ENCODE data around the gene EVI5.
"Not testable (repeated sequence)": the region's sequence is repeated elsewhere in the genome, so short reads cannot be mapped to it uniquely, and the experiment has no call there.

EVI5 gene

GRCh38 chr1:92747735-92748134 lies 37.2 kb downstream of the EVI5 start:
- no peak for ATAC-seq

- ATAC-seq: not testable (repeated sequence)
These were observed 38.7 kb downstream of the EVI5 start for GRCh38 chr1:92746255-92746654.

GRCh38 chr1:92743221-92743620 lies 41.7 kb downstream of the EVI5 start:
- no peak for ATAC-seq

- no peak for ATAC-seq
These were observed 45.0 kb downstream of the EVI5 start for GRCh38 chr1:92739669-92740524.

- ATAC-seq: no peak
These were observed 48.5 kb downstream of the EVI5 start for GRCh38 chr1:92736395-92736794.

GRCh38 chr1:92730476-92730875 lies 54.4 kb downstream of the EVI5 start:
- no peak for ATAC-seq

- ATAC-seq: no peak
These were observed 56.2 kb downstream of the EVI5 start for GRCh38 chr1:92728697-92729096.

- ATAC-seq: not testable (repeated sequence)
These were observed 61.2 kb downstream of the EVI5 start for GRCh38 chr1:92723713-92724112.

- no peak for ATAC-seq
These were observed 63.0 kb downstream of the EVI5 start for GRCh38 chr1:92721886-92722285.

GRCh38 chr1:92721157-92721556 lies 63.8 kb downstream of the EVI5 start:
- not testable (repeated sequence) for ATAC-seq

- ATAC-seq: not testable (repeated sequence)
These were observed 69.4 kb downstream of the EVI5 start for GRCh38 chr1:92715476-92715951.

- ATAC-seq: no peak
These were observed 71.0 kb downstream of the EVI5 start for GRCh38 chr1:92713939-92714338.

GRCh38 chr1:92711473-92712165 lies 73.3 kb downstream of the EVI5 start:
- no peak for ATAC-seq

GRCh38 chr1:92709738-92710137 lies 75.2 kb downstream of the EVI5 start:
- ATAC-seq: no peak

- ATAC-seq: no peak
These were observed 76.4 kb downstream of the EVI5 start for GRCh38 chr1:92708368-92708950.

- ATAC-seq: no peak
These were observed 77.2 kb downstream of the EVI5 start for GRCh38 chr1:92707709-92708108.

- no peak for ATAC-seq
These were observed 77.6 kb downstream of the EVI5 start for GRCh38 chr1:92707292-92707691.

- ATAC-seq: no peak
These were observed 79.5 kb downstream of the EVI5 start for GRCh38 chr1:92705446-92705845.

- ATAC-seq: no peak
These were observed 83.8 kb downstream of the EVI5 start for GRCh38 chr1:92701147-92701546.

- no peak for ATAC-seq
These were observed 86.0 kb downstream of the EVI5 start for GRCh38 chr1:92698932-92699331.

GRCh38 chr1:92695104-92695503 lies 89.8 kb downstream of the EVI5 start:
- ATAC-seq: no peak

- ATAC-seq: no peak
These were observed 93.0 kb downstream of the EVI5 start for GRCh38 chr1:92691925-92692324.

GRCh38 chr1:92690212-92690906 lies 94.5 kb downstream of the EVI5 start:
- no peak for ATAC-seq
